Measurements from ENCODE around the gene MBNL2. TPM values are rescaled to one million over a fixed set of nuclear protein-coding genes. Genes with fewer than 3 reads are reported as not detected.

MBNL2 gene
- total and polyA plus RNA-seq, 2 experiments from 2014 or later = 0.55 to 3.2 TPM

- Histone ChIP-seq H3K9me2 (ENCODE audit: insufficient read depth) (no peaks in the 10 kb centered on the region; the same call in 1 of the 2 replicates), H2AFZ (no peak overlapping the region), H3K4me1 (ENCODE audit: insufficient read depth) (no peaks in the 10 kb centered on the region), H4K20me1 (replicated peaks; ENCODE audit: insufficient read depth) (no peaks in the 10 kb centered on the region), H3K79me2 (replicated peaks; ENCODE audit: insufficient read depth) (no peaks in the 10 kb centered on the region), H3K4me2 (no peak overlapping the region), H3K27ac (ENCODE audit: low read depth) (no peak overlapping the region), H3K4me3 (no peak overlapping the region), H3K36me3 (ENCODE audit: insufficient read depth) (no peaks in the 10 kb centered on the region), H3K27me3 (ENCODE audit: insufficient read depth) (no peaks in the 10 kb centered on the region), H3F3A (replicated peaks; ENCODE audit: low read depth) (no peaks in the 10 kb centered on the region)
- no peak for DNase-seq (ENCODE audit: low spot score)
- Mint-ChIP-seq H3K9me3 (no peaks in the 10 kb centered on the region), H3K4me3 (no peak overlapping the region), H3K27me3 (ENCODE audit: insufficient read depth, low read depth, poor library complexity) (no peaks in the 10 kb centered on the region), H3K36me3 (ENCODE audit: low read depth) (no peaks in the 10 kb centered on the region), H3K4me1 (peaks cover 5% of the 10 kb centered on the region), H3K27ac (no peak overlapping the region)
- no peak for TF ChIP-seq EZH2 (IDR thresholded peaks at IDR 0.05; ENCODE audit: low read depth, unreplicated experiment)
- ATAC-seq = no peak
These were observed 60.6 kb downstream of the MBNL2 start for GRCh38 chr13:97282705-97283104.

- Histone ChIP-seq H2AFZ (no peak overlapping the region), H3K36me3 (ENCODE audit: insufficient read depth) (no peaks in the 10 kb centered on the region), H3K27ac (ENCODE audit: low read depth) (no peak overlapping the region), H3K9me2 (ENCODE audit: insufficient read depth) (no peaks in the 10 kb centered on the region; the same call in 1 of the 2 replicates), H3K4me1 (ENCODE audit: insufficient read depth) (no peaks in the 10 kb centered on the region), H3K27me3 (ENCODE audit: insufficient read depth) (no peaks in the 10 kb centered on the region), H3K4me3 (no peak overlapping the region), H3F3A (replicated peaks; ENCODE audit: low read depth) (no peaks in the 10 kb centered on the region), H4K20me1 (replicated peaks; ENCODE audit: insufficient read depth) (no peaks in the 10 kb centered on the region), H3K79me2 (replicated peaks; ENCODE audit: insufficient read depth) (no peaks in the 10 kb centered on the region), H3K4me2 (no peak overlapping the region)
- TF ChIP-seq EZH2phosphoT487 (IDR thresholded peaks at IDR 0.05; ENCODE audit: unreplicated experiment) (no peak), CREB1 (CRISPR knock-in tag; IDR thresholded peaks at IDR 0.05; ENCODE audit: low read depth) (no peak), REST (IDR thresholded peaks at IDR 0.05; ENCODE audit: unreplicated experiment) (no peak), POLR2AphosphoS5 (IDR thresholded peaks at IDR 0.05; ENCODE audit: low read depth) (no peak), ZNF114 (CRISPR knock-in tag; IDR thresholded peaks at IDR 0.05) (no peak), EZH2 (IDR thresholded peaks at IDR 0.05; ENCODE audit: low read depth, unreplicated experiment) (no peak), ETS1 (IDR thresholded peaks at IDR 0.05) (no peak), ZNF331 (CRISPR knock-in tag; IDR thresholded peaks at IDR 0.05; ENCODE audit: low read depth) (no peak)
- no peak overlapping the region for H3K27ac Mint-ChIP-seq
- no peak for DNase-seq (ENCODE audit: low spot score)
- H3K4me3 Mint-ChIP-seq = no peak overlapping the region
- peaks cover 5% of the 10 kb centered on the region for H3K4me1 Mint-ChIP-seq
- no peak for ATAC-seq
- H3K9me3 Mint-ChIP-seq = no peaks in the 10 kb centered on the region
- H3K27me3 Mint-ChIP-seq (ENCODE audit: insufficient read depth, low read depth, poor library complexity) = no peaks in the 10 kb centered on the region
- no peaks in the 10 kb centered on the region for H3K36me3 Mint-ChIP-seq (ENCODE audit: low read depth)
These were observed 61.8 kb downstream of the MBNL2 start for GRCh38 chr13:97283888-97284287.
